Smooth muscle cell (in vitro differentiated cells): Measurements from ENCODE around the gene DUS2. TPM values are rescaled to one million over a fixed set of nuclear protein-coding genes. Genes with fewer than 3 reads are reported as not detected.

Experiments
- DNase-seq: peaks from one replicate; lab custom pipeline; 2025; ENCODE audit not compliant: unreplicated experiment; lab: John Stamatoyannopoulos, UW
- H2AFZ ChIP-seq: fragments of 200-600 bp; sonication (generic); 2 replicates; pipeline ENCODE4 v1.6.0; 2016; ENCODE audit warnings: antibody characterized with exemption, low read depth, mild to moderate bottlenecking
- H3F3A ChIP-seq: fragments of 200-600 bp; sonication (generic); 2 replicates; pipeline ENCODE4 v1.6.0; 2017; ENCODE audit warnings: antibody characterized with exemption, low read depth
- H3K27ac ChIP-seq: fragments of 200-600 bp; sonication (generic); 2 replicates; pipeline ENCODE4 v1.5.1; 2016; ENCODE audit warnings: low read depth, mild to moderate bottlenecking
- H3K27me3 ChIP-seq: fragments of 200-600 bp; sonication (generic); 2 replicates; pipeline ENCODE4 v1.6.1; 2016; ENCODE audit warnings: low read depth, mild to moderate bottlenecking
- H3K36me3 ChIP-seq: fragments of 200-600 bp; sonication (generic); 2 replicates; pipeline ENCODE4 v1.5.1; 2016; ENCODE audit warnings: low read depth
- H3K4me1 ChIP-seq: fragments of 200-600 bp; sonication (generic); 2 replicates; pipeline ENCODE4 v1.5.1; 2016; ENCODE audit warnings: low read depth
- H3K4me2 ChIP-seq: fragments of 200-600 bp; sonication (generic); 2 replicates; pipeline ENCODE4 v1.6.0; 2016; ENCODE audit warnings: mild to moderate bottlenecking
- H3K4me3 ChIP-seq: fragments of 200-600 bp; sonication (generic); 2 replicates; pipeline ENCODE4 v1.5.1; 2016; ENCODE audit warnings: mild to moderate bottlenecking
- H3K79me2 ChIP-seq: fragments of 200-600 bp; sonication (generic); 2 replicates; pipeline ENCODE4 v1.6.0; 2016; ENCODE audit warnings: low read depth, mild to moderate bottlenecking
- H3K9ac ChIP-seq: fragments of 200-600 bp; sonication (generic); 2 replicates; pipeline ENCODE4 v1.6.0; 2016; ENCODE audit warnings: low read depth
- H3K9me3 ChIP-seq: fragments of 200-600 bp; sonication (generic); replicated peaks from 2 replicates; pipeline ENCODE4 v1.5.1; 2016; ENCODE audit warnings: low read depth
- H4K20me1 ChIP-seq: fragments of 200-600 bp; sonication (generic); 2 replicates; pipeline ENCODE4 v1.6.0; 2016; ENCODE audit warnings: low read depth
- WGBS: methylation state at CpG from one replicate; pipeline ENCODE4 v1.1.7; 2016; ENCODE audit warnings: low lambda C conversion rate; 5-methylcytosine and 5-hydroxymethylcytosine counted together
- polyA plus RNA-seq: library from polyadenylated mRNA; unstranded; fragments of >200 nt; fragmentation: Nextera tagmentation; extraction: Ambion mirVana; gene quantifications from 2 replicates; pipeline ENCODE4 v1.2.1, GENCODE V29; 2016
- total RNA-seq: library from RNA; depleted of rRNA; stranded (reverse); fragments of >200 nt; gene quantifications from 2 replicates; pipeline ENCODE4 v1.2.3, GENCODE V29; 2014
- TF ChIP-seq, protein P1 (sequence below): fragments of 200-600 bp; sonication (generic); IDR thresholded peaks from 2 replicates; pipeline ENCODE4 v1.5.1; 2017; ENCODE audit warnings: borderline replicate concordance, mild to moderate bottlenecking, antibody characterized with exemption; ENCODE audit not compliant: insufficient read depth, poor library complexity, severe bottlenecking

DUS2 gene
- total and polyA plus RNA-seq, 2 experiments from 2014 or later, result 12.1 to 23.5 TPM

DNA sequence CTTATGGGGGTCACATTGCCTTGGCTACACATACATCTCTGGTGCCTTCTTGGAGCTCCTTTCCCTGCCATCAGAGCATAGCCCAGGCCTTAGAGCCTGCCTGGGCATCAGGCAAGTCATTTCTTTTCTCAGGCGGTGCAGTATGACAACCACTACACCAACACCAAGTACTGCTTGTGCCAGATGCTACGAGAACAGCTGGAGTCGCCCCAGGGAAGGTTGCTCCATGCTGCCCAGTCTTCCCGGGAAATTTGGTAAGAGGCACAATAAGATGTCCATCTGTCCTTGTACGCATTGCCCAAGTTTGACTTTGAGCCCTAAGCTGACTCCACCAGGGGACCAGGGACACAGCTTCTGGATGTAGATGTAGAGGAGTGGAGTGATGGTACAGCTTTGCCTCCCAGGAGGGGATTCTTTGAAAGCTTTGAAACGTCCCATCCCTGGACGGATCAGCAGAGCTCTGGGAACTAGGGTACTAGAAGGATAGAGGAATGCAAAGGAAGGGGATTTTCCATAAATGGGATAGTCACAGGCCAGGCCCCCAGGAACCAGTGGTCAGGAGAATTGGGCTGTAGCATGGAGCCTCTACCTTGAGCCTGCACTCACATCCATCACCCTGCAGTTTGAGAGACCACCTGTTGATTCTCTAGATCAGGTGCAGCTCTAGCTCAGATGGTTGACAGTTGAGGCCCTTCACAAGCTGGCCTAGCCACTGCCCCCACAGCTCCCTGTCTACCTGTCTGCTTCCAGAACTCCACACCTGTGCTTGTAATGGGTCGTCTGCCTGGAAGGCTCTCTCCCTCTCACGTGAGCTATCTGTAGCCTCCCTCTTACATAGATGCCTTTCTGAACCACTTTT, 51.0 kb downstream of the DUS2 start:
- Histone ChIP-seq H3K36me3 (no peaks in the 10 kb centered on the region), H3K4me1 (no peaks in the 10 kb centered on the region), H3K4me2 (no peak overlapping the region), H3K9me3 (no peaks in the 10 kb centered on the region), H3K4me3 (no peak overlapping the region), H3K79me2 (no peaks in the 10 kb centered on the region), H4K20me1 (no peaks in the 10 kb centered on the region), H3K27ac (no peak overlapping the region), H3F3A (no peaks in the 10 kb centered on the region), H3K27me3 (no peaks in the 10 kb centered on the region), H3K9ac (no peak overlapping the region), H2AFZ (no peak overlapping the region)
- WGBS, result 97% methylated on average over 9 of the region's 9 CpGs
- no peak for DNase-seq
- TF ChIP-seq, protein P1, sequence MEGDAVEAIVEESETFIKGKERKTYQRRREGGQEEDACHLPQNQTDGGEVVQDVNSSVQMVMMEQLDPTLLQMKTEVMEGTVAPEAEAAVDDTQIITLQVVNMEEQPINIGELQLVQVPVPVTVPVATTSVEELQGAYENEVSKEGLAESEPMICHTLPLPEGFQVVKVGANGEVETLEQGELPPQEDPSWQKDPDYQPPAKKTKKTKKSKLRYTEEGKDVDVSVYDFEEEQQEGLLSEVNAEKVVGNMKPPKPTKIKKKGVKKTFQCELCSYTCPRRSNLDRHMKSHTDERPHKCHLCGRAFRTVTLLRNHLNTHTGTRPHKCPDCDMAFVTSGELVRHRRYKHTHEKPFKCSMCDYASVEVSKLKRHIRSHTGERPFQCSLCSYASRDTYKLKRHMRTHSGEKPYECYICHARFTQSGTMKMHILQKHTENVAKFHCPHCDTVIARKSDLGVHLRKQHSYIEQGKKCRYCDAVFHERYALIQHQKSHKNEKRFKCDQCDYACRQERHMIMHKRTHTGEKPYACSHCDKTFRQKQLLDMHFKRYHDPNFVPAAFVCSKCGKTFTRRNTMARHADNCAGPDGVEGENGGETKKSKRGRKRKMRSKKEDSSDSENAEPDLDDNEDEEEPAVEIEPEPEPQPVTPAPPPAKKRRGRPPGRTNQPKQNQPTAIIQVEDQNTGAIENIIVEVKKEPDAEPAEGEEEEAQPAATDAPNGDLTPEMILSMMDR, result no peak

DNA sequence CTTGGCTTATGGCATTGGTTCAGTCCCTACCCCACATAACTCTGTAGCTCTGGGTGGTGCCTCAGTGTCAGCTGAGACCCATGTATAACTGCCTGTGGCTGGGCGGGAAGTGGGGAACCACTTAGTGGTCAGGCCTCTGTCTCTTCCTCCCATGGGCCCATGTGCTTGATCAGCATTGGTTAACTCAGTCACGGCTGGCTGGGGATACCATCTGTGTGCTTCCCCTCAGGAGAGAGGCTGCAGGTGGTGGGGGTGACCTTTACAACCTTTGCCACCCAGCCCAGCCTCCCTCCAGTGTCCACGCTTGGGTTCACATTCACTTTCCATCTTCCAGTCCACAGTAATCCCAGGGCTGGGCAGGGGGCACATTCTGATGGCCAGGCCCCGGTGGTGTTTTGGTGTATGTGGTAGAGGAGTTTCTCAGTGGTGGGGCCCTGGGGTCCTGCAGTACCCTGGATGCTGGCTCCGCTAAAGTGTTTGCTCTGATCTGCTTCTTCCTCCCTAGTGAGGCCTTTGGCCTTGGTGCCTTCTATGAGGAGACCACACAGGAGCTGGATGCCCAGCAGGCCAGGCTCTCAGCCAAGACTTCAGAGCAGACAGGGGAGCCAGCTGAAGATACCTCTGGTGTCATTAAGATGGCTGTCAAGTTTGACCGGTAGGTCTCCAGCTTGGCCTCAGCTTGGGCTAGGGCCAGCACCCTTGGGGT, 51.9 kb downstream of the DUS2 start:
- no peak overlapping the region for H3K4me3 ChIP-seq
- no peaks in the 10 kb centered on the region for H3K4me1 ChIP-seq
- no peak overlapping the region for H3K27ac ChIP-seq
- no peaks in the 10 kb centered on the region for H3F3A ChIP-seq
- H2AFZ ChIP-seq, result no peak overlapping the region
- no peak overlapping the region for H3K9ac ChIP-seq
- no peaks in the 10 kb centered on the region for H3K9me3 ChIP-seq
- H3K4me2 ChIP-seq, result no peak overlapping the region
- H3K36me3 ChIP-seq, result no peaks in the 10 kb centered on the region
- H3K27me3 ChIP-seq, result no peaks in the 10 kb centered on the region
- no peaks in the 10 kb centered on the region for H3K79me2 ChIP-seq
- DNase-seq, result no peak
- 97% methylated on average over 6 of the region's 6 CpGs for WGBS
- no peaks in the 10 kb centered on the region for H4K20me1 ChIP-seq
- TF ChIP-seq, protein P1, result no peak

DNA sequence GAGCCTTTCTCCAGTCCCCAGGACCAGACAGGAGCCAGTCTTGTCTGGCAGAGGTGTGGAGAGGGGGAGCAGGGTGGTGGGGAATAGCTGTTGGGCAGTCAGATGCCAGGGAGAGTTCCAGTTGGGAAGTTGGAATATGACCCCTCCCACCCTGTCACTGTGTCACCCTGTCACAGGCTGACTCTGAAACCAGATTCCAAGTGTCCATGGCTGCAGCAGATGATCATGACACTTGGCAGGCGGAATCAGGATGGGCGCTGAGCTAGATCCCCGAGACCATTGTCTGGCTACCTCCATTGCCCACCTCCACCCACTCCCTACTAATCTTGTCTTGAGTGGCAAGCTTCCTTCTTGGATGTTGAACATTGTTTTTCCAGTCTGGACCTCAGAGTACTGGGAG, 52.9 kb downstream of the DUS2 start:
- Histone ChIP-seq H3K4me1 (no peaks in the 10 kb centered on the region), H3K9me3 (no peaks in the 10 kb centered on the region), H3K4me3 (no peak overlapping the region), H3K27ac (no peak overlapping the region), H3K36me3 (no peaks in the 10 kb centered on the region), H3K27me3 (no peaks in the 10 kb centered on the region), H2AFZ (no peak overlapping the region), H3K9ac (no peak overlapping the region), H4K20me1 (no peaks in the 10 kb centered on the region), H3F3A (no peaks in the 10 kb centered on the region), H3K4me2 (no peak overlapping the region), H3K79me2 (no peaks in the 10 kb centered on the region)
- TF ChIP-seq, protein P1, result no peak
- DNase-seq, result no peak
- 98% methylated on average over 3 of the region's 3 CpGs for WGBS
